GM18909 (cell line): Measurements from ENCODE around the gene ZDHHC19.

Source experiments
- ATAC-seq: cut with Tn5 transposase; IDR thresholded peaks from one replicate; pipeline ENCODE4 v1.9.1; 2021; ENCODE audit warnings: mild to moderate bottlenecking; ENCODE audit not compliant: unreplicated experiment, poor library complexity

The ZDHHC19 gene

DNA sequence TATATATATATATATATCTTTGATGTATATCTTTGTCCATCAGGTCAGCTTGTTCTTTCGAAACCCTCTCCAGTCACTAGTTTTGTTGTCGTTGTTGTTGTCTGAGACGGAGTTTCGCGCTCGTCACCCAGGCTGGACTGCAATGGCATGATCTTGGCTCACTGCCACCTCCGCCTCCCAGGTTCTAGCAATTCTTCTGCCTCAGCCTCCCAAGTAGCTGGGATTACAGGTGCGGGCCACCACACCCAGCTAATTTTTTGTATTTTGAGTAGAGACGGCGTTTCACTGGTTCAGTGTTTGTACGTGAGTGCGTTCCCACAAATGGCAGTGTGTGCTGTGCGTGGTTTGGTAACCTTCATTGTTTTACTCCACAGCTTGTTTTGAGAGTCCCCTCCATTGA lies 51.7 kb downstream of the ZDHHC19 start:
- ATAC-seq: no peak

DNA sequence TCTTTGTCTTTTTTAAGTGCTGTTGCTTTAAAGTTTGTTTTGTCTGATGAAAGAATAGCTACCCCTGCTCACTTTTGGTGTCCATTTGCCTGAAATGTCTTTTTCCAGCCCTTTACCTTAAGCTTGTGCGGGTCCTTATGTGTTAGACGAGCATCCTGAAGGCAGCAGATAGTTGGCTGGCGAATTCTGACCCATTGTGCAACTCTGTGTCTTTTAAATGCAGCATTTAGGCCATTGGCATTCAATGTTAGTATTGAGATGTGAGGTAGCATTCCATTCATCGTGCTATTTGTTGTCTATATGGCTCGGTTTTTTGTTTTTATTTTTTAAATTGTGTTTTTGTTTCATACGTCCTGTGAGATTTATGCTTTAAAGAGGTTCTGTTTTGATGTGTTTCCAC lies 55.0 kb downstream of the ZDHHC19 start:
- ATAC-seq: no peak

- no peak for ATAC-seq
Measured at GRCh38 chr3:196150481-196150880, 60.7 kb downstream of the ZDHHC19 start.

GRCh38 chr3:196149831-196150301 lies 61.3 kb downstream of the ZDHHC19 start:
- no peak for ATAC-seq

- no peak for ATAC-seq
Measured at GRCh38 chr3:196149375-196149774, 61.8 kb downstream of the ZDHHC19 start.
